GM12878 (cell line): Measurements from ENCODE around the gene AMPD2.

ENCODE experiments used
- POLR2A ChIP-seq: IDR thresholded peaks from 2 replicates; pipeline ENCODE4 v1.6.1; 2011; ENCODE audit warnings: low read depth, mild to moderate bottlenecking, low read length
- REST ChIP-seq: IDR thresholded peaks from 2 replicates; pipeline ENCODE4 v1.6.1; 2012; ENCODE audit warnings: mild to moderate bottlenecking, low read depth, low read length
- TF ChIP-seq, protein P1 (sequence below), 3 experiments: IDR thresholded peaks in 2 of 3; conservative IDR thresholded peaks in 1 of 3; 2 replicates each; pipeline ENCODE4 v1.5.1; 2011; ENCODE audit warnings: low read depth in 3 of 3, low read length in 3 of 3, mild to moderate bottlenecking in 3 of 3, control low read depth in 2 of 3, moderate library complexity in 2 of 3, inconsistent platforms in 1 of 3, mixed read lengths in 1 of 3; ENCODE audit not compliant: control insufficient read depth in 2 of 3, insufficient read depth in 1 of 3; ENCODE audit errors: extremely low read depth in 1 of 3

DNA sequence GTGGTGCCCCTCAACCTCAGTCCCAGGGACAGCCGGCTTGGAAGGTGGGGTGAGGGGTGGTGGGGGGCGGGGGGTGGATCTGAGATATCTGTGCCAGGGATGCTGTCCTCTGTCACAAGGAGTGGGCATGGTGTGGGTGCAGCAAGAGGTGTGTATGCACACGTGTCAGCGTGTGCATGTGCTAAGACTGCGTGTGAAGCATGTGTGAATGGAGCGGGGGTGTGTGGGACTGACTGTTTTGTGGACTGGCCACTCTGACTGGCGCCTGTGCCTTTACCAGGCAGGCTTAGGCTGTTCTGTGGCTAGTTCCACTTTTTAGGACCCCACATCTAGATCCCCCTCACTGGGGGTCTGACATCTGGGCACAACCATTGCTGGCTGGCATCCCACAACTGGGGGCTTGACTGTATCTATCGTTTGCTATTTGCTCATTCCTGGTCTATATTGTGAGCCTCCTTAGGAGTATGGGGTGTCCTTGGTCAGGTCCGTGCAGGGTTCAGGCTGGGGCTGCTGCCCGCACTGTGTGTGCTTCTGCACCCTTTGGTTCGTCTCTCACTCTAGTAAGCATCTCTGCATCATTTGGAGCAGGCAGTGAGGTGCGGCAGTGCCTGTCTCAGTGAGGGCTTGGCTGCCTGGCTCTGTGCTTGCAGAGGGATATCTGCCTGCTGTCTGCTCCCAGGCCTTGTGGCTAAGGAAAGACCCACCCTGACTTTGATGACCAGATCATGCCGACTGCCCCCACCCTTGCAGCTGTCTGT, 1.9 kb downstream of the AMPD2 start:
- TF ChIP-seq, protein P1, sequence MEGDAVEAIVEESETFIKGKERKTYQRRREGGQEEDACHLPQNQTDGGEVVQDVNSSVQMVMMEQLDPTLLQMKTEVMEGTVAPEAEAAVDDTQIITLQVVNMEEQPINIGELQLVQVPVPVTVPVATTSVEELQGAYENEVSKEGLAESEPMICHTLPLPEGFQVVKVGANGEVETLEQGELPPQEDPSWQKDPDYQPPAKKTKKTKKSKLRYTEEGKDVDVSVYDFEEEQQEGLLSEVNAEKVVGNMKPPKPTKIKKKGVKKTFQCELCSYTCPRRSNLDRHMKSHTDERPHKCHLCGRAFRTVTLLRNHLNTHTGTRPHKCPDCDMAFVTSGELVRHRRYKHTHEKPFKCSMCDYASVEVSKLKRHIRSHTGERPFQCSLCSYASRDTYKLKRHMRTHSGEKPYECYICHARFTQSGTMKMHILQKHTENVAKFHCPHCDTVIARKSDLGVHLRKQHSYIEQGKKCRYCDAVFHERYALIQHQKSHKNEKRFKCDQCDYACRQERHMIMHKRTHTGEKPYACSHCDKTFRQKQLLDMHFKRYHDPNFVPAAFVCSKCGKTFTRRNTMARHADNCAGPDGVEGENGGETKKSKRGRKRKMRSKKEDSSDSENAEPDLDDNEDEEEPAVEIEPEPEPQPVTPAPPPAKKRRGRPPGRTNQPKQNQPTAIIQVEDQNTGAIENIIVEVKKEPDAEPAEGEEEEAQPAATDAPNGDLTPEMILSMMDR (IDR thresholded peaks at IDR 0.05 in 2 of 3, conservative IDR thresholded peaks at IDR 0.05 in 1 of 3; ENCODE audit: control insufficient read depth in 2 of 3, extremely low read depth in 1 of 3, insufficient read depth in 1 of 3, low read depth in 3 of 3, low read length in 3 of 3), result no peak
- no peak for TF ChIP-seq POLR2A
- TF ChIP-seq REST, result no peak
